GM18909 (cell line): ENCODE measurements around the gene ARRB1.
"Not testable (repeated sequence)": the region's sequence is repeated elsewhere in the genome, so short reads cannot be mapped to it uniquely, and the experiment has no call there.

ENCODE experiments used
- ATAC-seq: cut with Tn5 transposase; IDR thresholded peaks from one replicate; pipeline ENCODE4 v1.9.1; 2021; ENCODE audit warnings: mild to moderate bottlenecking; ENCODE audit not compliant: unreplicated experiment, poor library complexity

The ARRB1 gene

DNA sequence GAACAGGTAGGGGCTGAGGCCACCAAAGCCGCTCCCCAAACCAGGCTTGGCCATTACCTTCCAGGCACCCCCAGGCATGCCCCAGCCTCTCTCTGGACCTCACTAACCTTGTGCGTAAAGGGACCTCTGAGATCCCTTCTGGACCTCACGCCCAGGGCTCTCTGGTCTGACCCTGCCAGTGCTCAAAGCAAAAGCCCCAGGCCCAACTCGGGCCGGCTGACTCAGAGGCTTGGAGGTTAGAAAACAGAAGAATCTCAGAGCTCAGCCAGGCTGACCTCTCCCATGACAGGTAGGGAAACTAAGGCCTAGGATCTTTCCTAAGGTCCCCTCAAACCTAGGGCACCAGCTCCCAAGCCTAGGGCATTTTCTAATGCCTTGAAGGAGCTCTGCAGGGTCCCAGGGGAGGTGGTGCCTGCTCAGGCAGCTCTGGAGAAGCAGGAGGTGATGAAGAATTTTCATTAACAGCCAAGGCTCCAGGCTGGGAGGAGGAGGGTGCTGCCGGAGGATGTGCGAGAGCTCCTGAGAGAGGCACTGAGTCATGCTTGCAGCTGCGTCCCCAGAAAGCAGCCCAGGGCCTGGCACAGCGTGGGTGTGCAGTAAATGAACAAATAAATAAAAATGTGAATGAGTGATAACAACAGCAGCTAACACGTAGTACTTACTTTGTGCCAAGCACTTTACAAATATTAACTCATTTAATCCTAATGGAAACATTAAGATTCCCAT is 25.6 kb downstream of the ARRB1 start:
- no peak for ATAC-seq

DNA sequence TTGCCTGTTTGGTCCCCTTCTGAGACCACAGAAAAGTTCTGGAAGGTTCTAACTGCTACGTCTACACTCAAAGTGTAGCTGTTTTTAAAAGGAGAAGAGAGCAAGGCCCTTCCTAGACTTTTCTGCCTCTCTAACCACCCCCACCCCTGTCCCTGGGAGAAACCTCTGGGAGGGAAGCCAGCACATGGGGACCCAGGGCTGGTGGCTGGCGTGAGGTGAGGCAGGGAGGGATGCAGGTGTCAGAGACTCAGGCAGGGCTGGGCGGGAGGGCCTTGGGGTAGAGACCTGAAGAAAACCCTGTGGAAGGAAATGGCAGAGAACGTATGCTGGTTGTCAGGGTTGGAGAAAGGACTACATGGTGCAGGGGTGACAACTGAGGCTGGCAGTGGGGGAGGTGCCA is 26.7 kb downstream of the ARRB1 start:
- ATAC-seq = no peak

DNA sequence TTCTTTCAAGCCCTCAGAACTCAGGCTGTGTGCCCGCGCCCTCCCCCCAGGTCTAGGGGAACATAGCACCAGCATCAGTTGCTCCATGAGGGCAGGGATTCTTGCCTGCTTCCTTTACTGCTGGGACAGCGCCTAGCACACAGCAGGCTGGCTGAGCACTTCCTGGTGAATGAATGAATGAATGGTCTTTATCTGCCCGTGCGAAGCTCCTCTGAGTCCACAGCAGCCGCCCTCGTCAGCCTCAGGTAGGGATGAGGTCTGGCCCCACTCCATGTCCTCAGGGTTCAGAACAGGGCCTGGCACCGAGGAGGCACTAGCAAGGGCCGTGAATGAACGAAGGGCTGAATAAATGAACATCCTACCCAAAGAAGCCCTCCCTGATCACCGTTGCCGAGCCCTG is 27.3 kb downstream of the ARRB1 start:
- ATAC-seq = no peak

DNA sequence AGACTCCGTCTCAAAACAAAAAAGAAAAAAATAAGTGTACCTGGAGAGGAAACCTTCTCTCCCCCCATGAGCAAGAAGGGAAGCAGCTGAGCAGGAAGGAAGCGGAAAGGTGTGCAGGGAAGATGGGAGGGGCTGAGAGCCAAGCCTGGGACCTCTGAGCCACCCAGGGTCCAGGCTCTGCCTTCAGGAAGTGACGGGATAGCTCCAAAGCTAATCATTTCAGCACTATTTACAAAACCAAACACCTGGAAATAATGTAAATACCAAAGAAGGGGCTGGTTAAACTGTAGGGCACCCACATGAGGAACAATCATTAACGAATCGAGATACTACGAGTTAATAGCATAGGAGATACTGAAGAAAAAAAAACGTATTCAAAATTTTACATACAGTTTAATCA is 27.9 kb downstream of the ARRB1 start:
- no peak for ATAC-seq

DNA sequence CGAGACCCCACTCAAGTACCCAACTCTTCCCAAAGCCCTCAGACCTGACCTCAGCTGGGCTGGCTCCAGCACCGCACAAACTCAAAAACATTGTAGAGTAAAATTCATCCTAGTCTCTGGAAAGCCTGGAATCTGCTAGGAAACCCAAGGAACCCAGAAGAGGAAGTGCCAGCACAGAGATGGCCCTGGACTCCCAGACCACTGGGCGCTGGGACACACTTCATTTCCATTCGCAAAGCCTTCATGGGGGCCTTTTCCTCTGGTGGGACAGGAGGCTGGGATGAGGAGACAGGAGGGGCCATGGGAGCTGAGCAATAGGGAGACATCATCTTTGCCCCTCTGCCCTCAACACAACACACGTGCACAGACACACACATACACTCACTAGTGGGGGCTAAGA is 30.8 kb downstream of the ARRB1 start:
- no peak for ATAC-seq

DNA sequence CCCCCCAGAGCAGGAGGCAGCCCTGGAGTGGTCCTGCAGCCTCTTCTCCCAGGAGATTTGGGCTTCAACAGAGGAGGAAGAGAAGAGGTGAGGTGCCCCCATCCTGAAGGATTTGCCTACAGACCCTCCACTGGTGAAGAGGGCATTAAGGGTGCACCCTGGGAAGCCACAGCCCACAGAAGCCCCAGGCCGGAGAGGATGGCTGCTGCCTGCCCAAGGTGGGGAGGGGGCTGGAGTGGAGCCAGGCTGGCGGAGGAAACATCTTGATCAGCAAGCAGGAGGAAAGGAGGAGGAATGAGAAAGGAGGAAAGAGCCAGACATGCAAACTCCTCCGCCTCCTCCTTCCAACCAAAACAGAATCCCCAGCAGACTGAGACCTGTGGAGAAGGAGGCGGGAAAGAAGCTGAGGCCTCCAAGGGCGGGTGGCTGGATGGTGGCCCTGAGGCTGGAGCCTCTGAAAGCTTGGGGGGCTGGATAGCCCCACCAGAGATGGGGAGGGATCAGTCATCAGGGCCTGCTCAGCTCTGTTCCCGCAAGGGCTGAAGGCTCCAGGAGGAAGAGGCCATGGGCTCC is 31.3 kb downstream of the ARRB1 start:
- ATAC-seq = no peak

DNA sequence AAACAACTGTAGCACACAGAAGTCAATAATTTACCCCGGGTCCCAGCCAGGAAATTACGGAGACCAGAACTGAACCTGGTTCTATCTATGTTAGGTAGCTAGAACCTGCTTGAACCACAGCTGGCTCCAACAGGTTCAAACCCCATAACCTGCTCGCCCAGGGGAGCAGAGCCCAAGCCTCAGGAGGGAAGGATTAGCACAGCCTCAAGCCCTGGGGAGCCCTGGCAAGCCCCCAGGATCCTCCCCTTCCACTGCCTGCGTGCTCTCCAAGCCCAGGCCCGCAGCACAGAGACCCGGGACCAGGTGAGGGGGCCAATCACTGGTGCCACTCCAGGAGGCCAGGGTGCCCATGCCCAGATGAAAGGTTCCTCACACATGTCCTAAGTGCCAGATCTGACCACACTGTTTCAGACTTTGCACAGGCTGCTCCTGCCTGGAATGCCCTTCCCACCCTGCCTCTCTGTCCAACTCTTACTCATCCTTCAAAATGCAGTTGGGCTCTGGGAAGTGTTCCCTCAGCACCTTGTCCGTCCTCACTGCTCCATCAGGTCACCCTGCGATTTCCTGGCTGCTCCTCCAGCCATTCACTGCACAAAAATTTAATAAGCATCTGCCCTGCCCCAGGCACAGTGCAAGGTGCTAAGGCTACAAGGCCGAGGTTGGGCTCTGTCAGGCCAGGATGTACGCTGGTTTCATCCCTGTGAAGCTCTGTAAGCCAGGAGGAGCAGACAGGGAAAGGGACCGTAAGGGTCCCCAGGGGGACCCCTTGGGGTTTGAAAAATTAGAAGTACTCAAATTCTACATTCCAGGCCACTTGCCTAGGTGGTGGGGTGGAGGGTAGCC is 32.2 kb downstream of the ARRB1 start:
- no peak for ATAC-seq

DNA sequence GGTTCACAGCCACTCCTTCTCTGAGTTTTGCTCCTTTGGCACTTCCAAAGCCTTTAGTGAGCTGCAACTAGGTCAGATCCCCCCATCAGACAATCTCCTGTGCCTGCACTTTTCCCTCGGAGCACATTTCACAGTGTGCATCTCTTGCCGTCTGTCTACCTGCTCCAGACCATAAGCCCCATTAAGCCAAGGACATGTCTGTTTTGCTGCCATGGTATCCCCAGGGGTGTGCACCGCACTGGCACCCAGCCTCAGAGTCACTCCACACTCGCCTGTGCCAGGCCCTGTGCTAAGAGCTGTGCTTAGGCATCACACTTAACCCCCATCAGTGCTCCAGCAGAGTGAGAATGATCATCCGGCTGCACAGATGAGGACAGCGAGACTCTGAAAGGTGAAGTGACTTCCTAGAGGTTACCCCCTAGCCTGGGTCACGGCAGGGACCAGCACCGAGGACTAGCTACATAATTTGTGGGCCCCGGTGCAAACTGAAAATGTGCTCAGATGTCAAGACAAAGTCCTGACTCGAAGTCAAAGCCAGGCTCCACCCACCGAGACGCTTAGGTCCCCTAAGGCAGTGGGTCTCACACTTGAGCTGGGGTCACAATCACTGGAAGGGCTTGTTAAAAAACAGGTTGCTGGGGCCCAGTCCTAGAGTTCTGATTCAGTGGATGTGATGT is 33.9 kb downstream of the ARRB1 start:
- no peak for ATAC-seq

DNA sequence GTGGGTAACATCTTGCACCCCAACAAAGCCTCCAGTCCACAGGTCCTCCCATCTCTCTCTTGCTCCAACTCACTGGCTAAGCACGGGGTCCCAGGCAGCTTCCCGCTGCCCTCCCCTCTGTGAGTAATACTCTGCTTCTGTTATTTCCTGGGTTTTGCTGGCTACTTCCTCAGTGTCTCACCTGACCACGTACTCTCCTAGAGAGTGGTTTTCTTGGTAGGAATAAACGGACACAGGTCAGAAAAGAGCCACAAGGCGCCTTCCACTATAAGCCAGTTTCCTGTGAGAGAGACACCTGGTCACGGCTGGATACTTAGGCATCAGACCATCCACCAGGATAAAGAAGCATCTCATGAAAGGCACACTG is 36.0 kb downstream of the ARRB1 start:
- no peak for ATAC-seq

DNA sequence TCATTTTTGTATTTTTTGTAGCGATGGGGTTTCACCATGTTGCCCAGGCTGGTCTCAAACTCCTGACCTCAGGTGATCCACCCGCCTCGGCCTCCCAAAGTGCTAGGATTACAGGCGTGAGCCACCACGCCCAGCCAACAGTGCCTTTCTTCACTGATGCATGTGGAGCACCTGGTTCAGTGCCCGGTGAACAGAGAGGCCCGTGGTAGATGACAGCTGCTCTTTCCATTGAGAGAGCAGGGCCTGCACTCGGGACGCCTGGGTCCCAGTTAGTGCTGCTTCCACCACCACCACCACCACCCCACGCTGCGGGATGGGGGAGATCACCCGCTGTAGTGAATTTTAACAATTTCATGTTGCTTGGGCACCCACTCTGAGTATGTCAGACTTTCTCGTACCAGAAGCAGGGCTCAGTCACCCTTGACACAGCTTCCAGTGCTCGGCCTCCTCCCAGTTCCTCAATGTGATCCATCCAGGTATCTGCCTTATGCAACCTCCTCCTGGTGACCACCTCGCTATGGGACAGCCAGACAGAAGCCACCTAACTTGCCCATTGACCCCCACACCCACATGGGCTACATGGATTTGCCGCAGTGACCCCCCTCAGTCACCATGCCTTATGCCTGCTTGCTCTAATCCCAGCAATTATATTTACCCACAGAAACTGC is 36.6 kb downstream of the ARRB1 start:
- ATAC-seq = no peak

DNA sequence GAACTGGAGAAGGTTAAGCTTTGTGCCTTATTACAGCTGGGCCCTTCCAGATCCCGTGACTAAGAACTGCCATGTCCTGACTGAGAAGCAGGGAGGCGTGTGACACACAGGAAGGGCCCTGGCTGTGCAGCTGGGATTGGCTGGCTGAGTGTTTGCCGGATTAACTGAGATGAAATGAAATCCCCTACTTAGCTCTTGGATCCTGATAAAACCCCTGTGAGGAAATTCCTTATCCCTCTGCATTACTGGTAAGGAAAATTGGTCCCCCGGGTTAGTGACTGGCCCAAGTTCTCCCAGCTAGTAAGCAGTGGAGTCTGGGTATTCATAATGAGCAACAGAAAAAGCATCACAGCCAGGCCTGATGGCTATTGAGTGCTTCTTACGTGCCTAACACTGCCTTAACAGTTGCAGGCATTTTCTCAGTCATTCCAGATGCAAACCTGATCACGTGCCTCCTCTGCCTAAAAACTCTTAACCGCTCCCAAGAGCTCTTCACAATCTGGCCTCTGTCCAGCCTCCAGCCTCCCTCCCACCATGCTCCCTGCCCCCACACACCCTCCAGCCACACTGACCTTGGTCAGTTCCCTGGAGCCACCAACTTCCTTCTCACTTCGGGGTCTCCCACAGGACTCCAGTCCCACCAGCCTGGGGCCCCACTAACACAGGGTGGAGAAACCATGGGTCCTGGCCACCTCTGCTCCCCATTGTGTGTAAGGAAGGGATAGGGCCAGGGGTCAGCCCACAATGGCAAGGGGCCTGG is 37.8 kb downstream of the ARRB1 start:
- ATAC-seq = no peak

DNA sequence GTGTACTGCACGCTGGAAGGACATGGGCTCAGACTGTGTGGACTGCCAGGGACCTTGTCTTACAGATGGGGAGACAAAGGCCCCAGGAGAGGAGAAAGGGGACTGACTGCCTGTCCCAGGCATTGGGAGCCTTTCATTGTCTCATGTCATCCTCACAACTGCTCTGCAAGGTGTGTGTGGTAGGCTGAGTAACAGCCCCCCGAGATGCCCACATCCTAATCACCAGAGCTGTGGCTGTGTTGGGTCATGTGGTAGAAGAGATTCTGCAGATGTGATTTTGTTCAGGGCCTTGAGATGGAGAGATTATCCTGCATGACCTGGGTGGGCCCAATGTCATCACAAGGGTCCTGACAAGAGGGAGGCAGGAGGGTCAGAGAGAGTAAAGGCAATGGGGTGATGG is 39.1 kb downstream of the ARRB1 start:
- ATAC-seq = no peak

DNA sequence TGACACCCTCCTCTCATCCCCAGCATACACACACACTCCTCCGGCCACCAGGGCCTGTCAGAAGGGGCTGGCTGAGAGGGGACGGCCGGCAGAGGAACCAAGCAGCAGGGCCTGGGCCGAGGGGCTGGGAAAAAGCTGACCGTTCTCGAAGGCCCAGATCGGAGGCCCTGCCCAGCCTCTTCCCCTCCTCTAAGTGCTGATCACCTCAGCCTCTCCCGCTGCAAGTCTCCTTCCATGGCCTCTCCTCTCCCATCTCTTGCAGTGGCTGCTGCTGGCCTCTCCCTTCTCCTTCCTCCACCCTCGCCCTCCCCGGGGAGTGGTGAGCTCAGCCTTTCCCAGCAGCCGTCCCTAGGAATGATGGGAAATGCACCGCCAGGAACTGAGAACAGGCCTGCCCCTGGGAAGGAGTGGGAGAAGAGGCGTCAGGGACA is 39.6 kb downstream of the ARRB1 start:
- no peak for ATAC-seq

DNA sequence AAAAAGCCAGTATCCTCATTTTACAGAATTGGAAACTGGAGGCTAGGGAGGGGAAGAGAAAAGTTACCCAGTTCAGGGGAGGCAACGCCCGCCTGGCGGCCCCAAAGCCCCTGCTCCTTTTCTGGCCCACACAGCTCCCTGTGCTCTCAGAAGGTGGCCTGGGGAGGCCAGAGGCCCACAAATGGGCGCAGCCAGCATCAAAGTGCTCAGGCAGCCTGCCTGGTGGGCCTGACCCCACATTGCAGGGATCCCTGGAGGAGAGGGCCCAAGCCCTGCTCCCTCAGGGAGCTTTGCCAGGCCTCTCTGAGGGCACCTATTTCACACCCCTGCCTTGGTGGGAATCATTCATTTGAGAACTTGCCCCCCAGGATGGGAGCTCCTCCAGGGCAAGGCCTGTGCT is 42.5 kb downstream of the ARRB1 start:
- no peak for ATAC-seq

DNA sequence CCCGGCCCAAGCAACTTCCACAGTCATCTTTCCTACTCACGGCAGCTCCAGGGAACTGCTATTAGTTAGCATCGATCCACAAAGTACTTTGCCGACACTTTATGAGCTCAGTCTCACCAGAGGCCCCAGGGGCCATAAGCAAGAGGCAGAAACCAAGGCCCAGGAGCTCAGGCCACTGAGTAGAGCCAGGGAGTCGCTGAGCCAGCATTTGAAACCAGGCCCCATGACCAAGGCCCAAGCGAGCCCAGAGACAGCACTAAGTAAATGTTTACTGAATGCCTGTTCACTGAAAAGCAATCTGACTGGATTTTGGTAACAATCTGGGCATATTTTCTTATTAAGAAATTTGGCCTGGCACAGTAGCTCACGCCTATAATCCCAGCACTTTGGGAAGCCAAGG is 43.3 kb downstream of the ARRB1 start:
- ATAC-seq = no peak

DNA sequence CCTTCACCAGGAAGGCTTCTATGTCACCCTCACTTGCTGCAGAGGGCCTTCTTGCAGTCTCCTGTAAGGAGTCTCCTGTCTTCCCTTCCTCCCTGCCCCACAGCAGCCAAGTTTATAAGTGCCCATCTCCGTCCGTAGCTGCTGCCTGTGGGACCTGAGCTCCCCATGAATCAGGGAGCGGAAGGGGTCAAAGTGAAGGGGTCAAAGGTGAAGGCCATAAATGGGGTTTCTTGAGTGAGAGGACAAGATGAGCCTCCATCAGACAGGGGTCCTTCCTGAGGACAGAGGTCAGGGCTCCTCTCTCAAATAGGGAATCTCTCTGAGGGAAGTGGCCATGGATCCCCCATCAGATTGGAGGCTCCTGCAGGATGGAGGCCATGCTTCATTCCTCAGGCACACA is 44.4 kb downstream of the ARRB1 start:
- ATAC-seq = no peak

DNA sequence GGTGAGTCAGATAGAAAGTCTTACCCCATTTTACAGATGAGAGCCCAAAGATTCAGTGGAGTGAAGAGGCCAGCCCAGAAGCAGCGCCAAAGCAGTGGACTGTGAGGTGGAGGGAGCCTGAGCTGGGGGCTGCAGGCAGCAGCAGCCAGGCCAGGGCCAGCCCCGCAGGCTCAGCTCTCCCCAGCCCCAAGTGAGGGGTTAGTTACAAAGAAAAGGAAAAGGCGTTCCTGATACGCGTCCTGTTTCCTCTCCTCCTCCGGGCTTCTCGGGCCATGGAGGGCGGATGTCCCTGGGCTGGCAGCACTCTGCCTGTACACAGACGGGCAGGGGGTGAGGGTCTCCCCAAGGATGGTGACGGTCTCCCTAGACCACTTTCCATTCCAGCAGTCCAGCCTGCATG is 44.9 kb downstream of the ARRB1 start:
- ATAC-seq = no peak

DNA sequence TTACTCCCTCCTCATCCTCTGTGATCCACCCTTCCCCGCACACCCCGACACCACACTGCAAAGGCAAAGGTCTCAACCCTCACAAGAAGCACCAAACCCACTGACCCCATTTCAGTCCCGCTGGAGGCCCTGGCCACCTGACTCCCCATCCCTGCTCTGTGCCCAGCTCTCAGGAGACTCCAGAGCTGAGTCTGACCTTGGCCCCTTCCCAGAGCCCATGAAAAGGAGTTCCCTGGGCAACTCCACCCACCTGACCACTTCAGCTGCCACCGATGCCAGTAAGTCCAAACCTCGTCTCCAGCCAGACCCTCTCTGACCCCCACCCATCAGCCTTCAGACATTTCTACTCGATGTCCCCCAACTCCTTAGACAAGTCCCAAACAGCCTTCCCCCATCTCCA is 45.5 kb downstream of the ARRB1 start:
- ATAC-seq = no peak

DNA sequence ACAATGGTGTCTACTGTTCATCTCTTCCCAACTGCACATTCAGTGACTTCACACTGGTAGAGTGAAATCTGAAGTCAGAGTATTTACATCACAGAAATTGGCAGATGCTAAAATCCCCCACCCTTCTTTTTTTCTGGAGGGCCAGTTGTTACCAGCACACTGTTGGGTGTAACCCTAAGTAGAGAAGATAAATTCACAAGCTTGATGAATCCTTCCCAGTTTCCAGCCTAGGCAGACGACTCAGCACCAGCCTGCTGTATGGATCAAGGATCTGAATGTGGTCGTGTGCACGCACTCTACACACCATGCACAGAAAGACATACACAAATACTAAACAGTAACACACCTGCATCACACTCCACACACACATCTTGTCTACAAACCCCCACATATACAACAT is 46.0 kb downstream of the ARRB1 start:
- ATAC-seq = no peak

DNA sequence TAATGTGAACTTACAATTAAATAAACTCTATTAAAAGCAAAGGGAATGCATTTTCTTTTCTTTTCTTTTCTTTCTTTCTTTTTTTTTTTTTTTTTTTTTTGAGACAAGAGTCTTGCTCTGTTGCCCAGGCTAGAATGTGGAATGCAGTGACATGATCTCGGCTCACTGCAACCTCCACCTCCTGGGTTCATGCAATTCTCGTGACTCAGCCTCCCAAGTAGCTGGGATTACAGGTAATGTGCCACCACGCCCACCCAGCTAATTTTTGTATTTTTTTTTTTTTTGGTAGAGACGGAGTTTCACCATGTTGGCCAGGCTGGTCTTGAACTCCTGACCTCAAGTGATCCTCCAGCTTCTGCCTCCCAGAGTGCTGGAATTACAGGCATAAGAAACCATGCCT is 46.5 kb downstream of the ARRB1 start:
- ATAC-seq = not testable (repeated sequence)
